ENCODE data around the gene MEX3D.

GRCh38 chr19:1534972-1535371, 33.2 kb downstream of the MEX3D start:
- TF ChIP-seq CTCF (IDR thresholded peaks at IDR 0.05) (no peak), POLR2A (IDR thresholded peaks at IDR 0.05) (no peak)

Data from vagina (tissue), 2 donors.